Melanocyte of skin (primary cell): ENCODE results near the gene MARS1. TPM values are rescaled to one million over a fixed set of nuclear protein-coding genes. Genes with fewer than 3 reads are reported as not detected.

ENCODE experiments used
- small RNA-seq, 2 donors: library from RNA; depleted of rRNA; stranded (forward); fragments of <200 nt; gene quantifications; one replicate each; pipeline ENCODE3, GENCODE V24; 2012
- total RNA-seq, 2 donors: library from RNA; depleted of rRNA; stranded (reverse); fragments of >200 nt; gene quantifications; 2 replicates each; pipeline ENCODE4 v1.2.3, GENCODE V29; 2012

Gene MARS1
- total RNA-seq = 100 to 1,000 TPM in 1 of 2 donors, 10 to 100 TPM in 1; 74.7 to 106 TPM

GRCh38 chr12:57487597-57488401 lies at the start of gene MARS1:
TSS of gene MARS1 (plus strand) at chr12:57488068. CDS start at chr12:57488091, 23 bp downstream.

GRCh38 chr12:57454566-57455373 lies 33.1 kb upstream of the MARS1 start, which contains the start of gene INHBE:
TSS of gene INHBE (plus strand) at chr12:57455307. CDS start at chr12:57455537, 230 bp downstream.

GRCh38 chr12:57459750-57460467 lies 28.0 kb upstream of the MARS1 start, which contains the start of gene GLI1:
TSS of gene GLI1 (plus strand) at chr12:57459785. CDS start at chr12:57463692, 3,907 bp downstream.

GRCh38 chr12:57479376-57480115 lies 8.3 kb upstream of the MARS1 start, which contains the start of gene ARHGAP9:
TSS of gene ARHGAP9 (minus strand) at chr12:57479866. CDS start at chr12:57479406, 460 bp downstream.

GRCh38 chr12:57520053-57520818 lies 32.4 kb downstream of the MARS1 start, which contains the start of gene DDIT3:
TSS of gene DDIT3 (minus strand) at chr12:57520514. CDS start at chr12:57517406, 3,108 bp downstream.

GRCh38 chr12:57522011-57522886 lies 34.4 kb downstream of the MARS1 start, which contains the start of gene MBD6:
TSS of gene MBD6 (plus strand) at chr12:57522824. CDS start at chr12:57524304, 1,480 bp downstream.

GRCh38 chr12:57546438-57547287 lies 58.8 kb downstream of the MARS1 start, which contains the start of gene DCTN2:
TSS of gene DCTN2 (minus strand) at chr12:57547192. CDS start at chr12:57547063, 129 bp downstream.

GRCh38 chr12:57549909-57550640 lies 62.2 kb downstream of the MARS1 start, which contains the start of gene KIF5A:
TSS of gene KIF5A (plus strand) at chr12:57550044. CDS start at chr12:57550272, 228 bp downstream.

Small RNA genes lying within 50 kb of the gene (small RNA-seq; reads per million reads assigned to genes)
- 0.17 to 0.21 reads per million in 2 donors for gene MIR616

Other genes starting within 250 kb of the MARS1 start
- gene STAC3, start 236.9 kb upstream of the MARS1 start, total RNA-seq = under 1 TPM; 0.33 to 0.69 TPM
- gene R3HDM2, start 57.0 kb upstream of the MARS1 start, total RNA-seq = 10 to 100 TPM; 14.0 to 23.4 TPM
- gene INHBC, start 53.3 kb upstream of the MARS1 start, total RNA-seq = under 1 TPM in 1 of 2 donors, not detected in 1; under 0.01 TPM
- gene INHBE, start 32.8 kb upstream of the MARS1 start, total RNA-seq = not detected
- gene GLI1, start 28.3 kb upstream of the MARS1 start, total RNA-seq = under 1 TPM in 1 of 2 donors, not detected in 1; 0.33 TPM
- gene ARHGAP9, start 8.2 kb upstream of the MARS1 start, total RNA-seq = not detected
- gene DDIT3, start 32.4 kb downstream of the MARS1 start, total RNA-seq = 10 to 100 TPM; 17.6 to 19.6 TPM
- gene MBD6, start 34.8 kb downstream of the MARS1 start, total RNA-seq = 1 to 10 TPM; 6.5 to 8.7 TPM
- gene DCTN2, start 59.1 kb downstream of the MARS1 start, total RNA-seq = 100 to 1,000 TPM; 105 to 108 TPM
- gene KIF5A, start 62.0 kb downstream of the MARS1 start, total RNA-seq = under 1 TPM; under 0.01 to 0.34 TPM
- 10 to 100 TPM; 36.6 to 47.8 TPM for gene PIP4K2C, start 103.1 kb downstream of the MARS1 start, total RNA-seq
- 10 to 100 TPM; 11.7 to 17.6 TPM for gene DTX3, start 116.8 kb downstream of the MARS1 start, total RNA-seq
- gene ARHGEF25, start 123.4 kb downstream of the MARS1 start, total RNA-seq = 1 to 10 TPM; 5.2 to 5.3 TPM
- gene B4GALNT1, start 145.1 kb downstream of the MARS1 start, total RNA-seq = 10 to 100 TPM in 1 of 2 donors, 1 to 10 TPM in 1; 4.7 to 11.7 TPM
- 100 to 1,000 TPM in 1 of 2 donors, 10 to 100 TPM in 1; 82.9 to 128 TPM for gene OS9, start 206.1 kb downstream of the MARS1 start, total RNA-seq